GM23338 (cell line): ENCODE data around the gene PEX16. TPM values are rescaled to one million over a fixed set of nuclear protein-coding genes. Genes with fewer than 3 reads are reported as not detected.

ENCODE experiments used
- ATAC-seq: fragments of 200-7000 bp; cut with Tn5 transposase; 3 replicates; pipeline ENCODE4 v1.9.1; 2020
- DNase-seq: peaks from one replicate; pipeline ENCODE4 v3.0.0-alpha.2; 2015; ENCODE audit warnings: low spot score
- H2AFZ ChIP-seq: fragments of 200-600 bp; sonication (generic); 2 replicates; pipeline ENCODE4 v1.8.0; 2016; ENCODE audit warnings: antibody characterized with exemption, mild to moderate bottlenecking, moderate library complexity
- H3F3A ChIP-seq: fragments of 200-600 bp; sonication (generic); replicated peaks from 2 replicates; pipeline ENCODE4 v1.8.0; 2017; ENCODE audit warnings: antibody characterized with exemption, mixed run types, low read depth
- H3K27ac ChIP-seq: fragments of 200-600 bp; sonication (generic); 2 replicates; pipeline ENCODE4 v1.6.1; 2016; ENCODE audit warnings: low read depth
- H3K27me3 ChIP-seq: fragments of 200-600 bp; sonication (generic); 2 replicates; pipeline ENCODE4 v1.8.0; 2016; ENCODE audit warnings: mild to moderate bottlenecking, mixed run types, moderate library complexity; ENCODE audit not compliant: insufficient read depth
- H3K36me3 ChIP-seq: fragments of 200-600 bp; sonication (generic); 2 replicates; pipeline ENCODE4 v1.8.0; 2016; ENCODE audit warnings: mild to moderate bottlenecking; ENCODE audit not compliant: insufficient read depth
- H3K4me1 ChIP-seq: fragments of 200-600 bp; sonication (generic); 2 replicates; pipeline ENCODE4 v1.8.0; 2016; ENCODE audit warnings: mild to moderate bottlenecking, moderate library complexity; ENCODE audit not compliant: insufficient read depth
- H3K4me2 ChIP-seq: fragments of 200-600 bp; sonication (generic); 2 replicates; pipeline ENCODE4 v1.7.1; 2017; ENCODE audit warnings: mixed run types
- H3K4me3 ChIP-seq: fragments of 200-600 bp; sonication (generic); 2 replicates; pipeline ENCODE4 v1.6.1; 2016; ENCODE audit warnings: mixed run types
- H3K79me2 ChIP-seq: fragments of 200-600 bp; sonication (generic); replicated peaks from 2 replicates; pipeline ENCODE4 v1.8.0; 2017; ENCODE audit warnings: mild to moderate bottlenecking; ENCODE audit not compliant: insufficient read depth
- H3K9me2 ChIP-seq: fragments of 200-600 bp; sonication (generic); 2 replicates; pipeline ENCODE4 v1.8.0; 2017; ENCODE audit not compliant: insufficient read depth
- H4K20me1 ChIP-seq: fragments of 200-600 bp; sonication (generic); replicated peaks from 2 replicates; pipeline ENCODE4 v1.8.0; 2017; ENCODE audit warnings: mild to moderate bottlenecking; ENCODE audit not compliant: insufficient read depth
- H3K27ac Mint-ChIP-seq: 2 replicates; pipeline ENCODE4 v1.8.0; 2020; ENCODE audit warnings: inconsistent platforms, mild to moderate bottlenecking, moderate library complexity, mixed read lengths
- H3K27me3 Mint-ChIP-seq: 3 replicates; pipeline ENCODE4 v1.8.0; 2022; ENCODE audit warnings: low read depth, mild to moderate bottlenecking, moderate library complexity, mixed read lengths, inconsistent platforms; ENCODE audit not compliant: insufficient read depth, poor library complexity
- H3K36me3 Mint-ChIP-seq: 3 replicates; pipeline ENCODE4 v1.8.0; 2021; ENCODE audit warnings: low read depth, mild to moderate bottlenecking, inconsistent platforms, moderate library complexity, mixed read lengths
- H3K4me1 Mint-ChIP-seq: 3 replicates; pipeline ENCODE4 v1.8.0; 2020; ENCODE audit warnings: mild to moderate bottlenecking, inconsistent platforms, mixed read lengths
- H3K4me3 Mint-ChIP-seq: 3 replicates; pipeline ENCODE4 v1.8.0; 2021; ENCODE audit warnings: moderate library complexity, mild to moderate bottlenecking, inconsistent platforms, mixed read lengths
- H3K9me3 Mint-ChIP-seq: 3 replicates; pipeline ENCODE4 v1.8.0; 2020; ENCODE audit warnings: moderate library complexity, mild to moderate bottlenecking, inconsistent platforms, mixed read lengths
- EZH2 ChIP-seq: fragments of 200-600 bp; sonication (generic); IDR thresholded peaks from one replicate; pipeline ENCODE4 v1.8.0; 2017; ENCODE audit warnings: antibody characterized with exemption, mild to moderate bottlenecking, low read depth; ENCODE audit not compliant: unreplicated experiment
- EZH2phosphoT487 ChIP-seq: fragments of 200-600 bp; sonication (generic); IDR thresholded peaks from one replicate; pipeline ENCODE4 v1.8.1; 2018; ENCODE audit warnings: antibody characterized with exemption; ENCODE audit not compliant: unreplicated experiment
- NANOG ChIP-seq: IDR thresholded peaks from 2 replicates; pipeline ENCODE4 v1.6.1; 2016; ENCODE audit warnings: antibody characterized with exemption, borderline replicate concordance
- ZNF331 ChIP-seq: fragments of 250-450 bp; sonication (Bioruptor Pico); IDR thresholded peaks from 2 replicates; pipeline ENCODE4 v1.5.0; 2020; ENCODE audit warnings: low read depth, mild to moderate bottlenecking, moderate library complexity
- polyA plus RNA-seq: library from polyadenylated mRNA; unstranded; fragments of >200 nt; fragmentation: Nextera tagmentation; extraction: Ambion mirVana; gene quantifications from 2 replicates; pipeline ENCODE4 v1.2.1, GENCODE V29; 2016
- total RNA-seq: library from RNA; depleted of rRNA; stranded (reverse); fragments of >200 nt; shearing (Covaris generic); gene quantifications from 2 replicates; pipeline ENCODE4 v1.2.3, GENCODE V29; 2014
- TF ChIP-seq, protein P1 (sequence below): fragments of 250-450 bp; sonication (Bioruptor Pico); IDR thresholded peaks from 2 replicates; pipeline ENCODE4 v1.5.0; 2020; ENCODE audit warnings: mild to moderate bottlenecking, moderate library complexity
- TF ChIP-seq, protein P2 (sequence below): IDR thresholded peaks from one replicate; pipeline ENCODE4 v1.6.1; 2018; ENCODE audit warnings: antibody characterized with exemption; ENCODE audit not compliant: unreplicated experiment

Gene PEX16
- total and polyA plus RNA-seq, 2 experiments from 2014 or later: 23.3 to 34.1 TPM

DNA sequence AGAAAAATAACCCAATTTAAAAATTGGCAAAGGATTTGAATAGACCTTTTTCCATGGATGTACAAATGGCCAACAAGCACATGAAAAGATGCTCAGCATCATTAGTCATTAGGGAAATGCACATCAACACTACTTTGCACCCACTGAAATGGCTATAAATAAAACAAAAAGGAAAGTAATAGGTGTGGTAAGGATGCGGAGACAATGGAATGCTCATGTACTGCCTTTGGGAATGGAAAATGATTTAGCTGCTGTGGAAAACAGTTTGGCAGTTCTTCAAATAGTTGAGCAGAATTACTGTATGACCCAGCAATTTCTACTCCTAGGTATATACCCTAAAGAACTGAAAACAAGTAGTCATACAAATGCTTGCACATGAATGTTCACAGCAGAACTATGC, 42.2 kb upstream of the PEX16 start:
- Mint-ChIP-seq H3K36me3 (peaks cover 14% of the 10 kb centered on the region), H3K9me3 (no peaks in the 10 kb centered on the region), H3K27me3 (peaks cover 2% of the 10 kb centered on the region), H3K4me3 (no peak overlapping the region), H3K4me1 (no peaks in the 10 kb centered on the region), H3K27ac (no peak overlapping the region)
- H3K36me3 ChIP-seq: no peaks in the 10 kb centered on the region
- DNase-seq: no peak
- H3K79me2 ChIP-seq: no peaks in the 10 kb centered on the region
- H4K20me1 ChIP-seq: no peaks in the 10 kb centered on the region
- H3K9me2 ChIP-seq: no peaks in the 10 kb centered on the region
- no peaks in the 10 kb centered on the region for H3K4me1 ChIP-seq
- no peak overlapping the region for H3K27ac ChIP-seq
- H3K4me2 ChIP-seq: no peak overlapping the region
- H2AFZ ChIP-seq: no peak overlapping the region
- no peak for ATAC-seq
- no peaks in the 10 kb centered on the region for H3K27me3 ChIP-seq
- no peak overlapping the region for H3K4me3 ChIP-seq
- TF ChIP-seq, protein P1, sequence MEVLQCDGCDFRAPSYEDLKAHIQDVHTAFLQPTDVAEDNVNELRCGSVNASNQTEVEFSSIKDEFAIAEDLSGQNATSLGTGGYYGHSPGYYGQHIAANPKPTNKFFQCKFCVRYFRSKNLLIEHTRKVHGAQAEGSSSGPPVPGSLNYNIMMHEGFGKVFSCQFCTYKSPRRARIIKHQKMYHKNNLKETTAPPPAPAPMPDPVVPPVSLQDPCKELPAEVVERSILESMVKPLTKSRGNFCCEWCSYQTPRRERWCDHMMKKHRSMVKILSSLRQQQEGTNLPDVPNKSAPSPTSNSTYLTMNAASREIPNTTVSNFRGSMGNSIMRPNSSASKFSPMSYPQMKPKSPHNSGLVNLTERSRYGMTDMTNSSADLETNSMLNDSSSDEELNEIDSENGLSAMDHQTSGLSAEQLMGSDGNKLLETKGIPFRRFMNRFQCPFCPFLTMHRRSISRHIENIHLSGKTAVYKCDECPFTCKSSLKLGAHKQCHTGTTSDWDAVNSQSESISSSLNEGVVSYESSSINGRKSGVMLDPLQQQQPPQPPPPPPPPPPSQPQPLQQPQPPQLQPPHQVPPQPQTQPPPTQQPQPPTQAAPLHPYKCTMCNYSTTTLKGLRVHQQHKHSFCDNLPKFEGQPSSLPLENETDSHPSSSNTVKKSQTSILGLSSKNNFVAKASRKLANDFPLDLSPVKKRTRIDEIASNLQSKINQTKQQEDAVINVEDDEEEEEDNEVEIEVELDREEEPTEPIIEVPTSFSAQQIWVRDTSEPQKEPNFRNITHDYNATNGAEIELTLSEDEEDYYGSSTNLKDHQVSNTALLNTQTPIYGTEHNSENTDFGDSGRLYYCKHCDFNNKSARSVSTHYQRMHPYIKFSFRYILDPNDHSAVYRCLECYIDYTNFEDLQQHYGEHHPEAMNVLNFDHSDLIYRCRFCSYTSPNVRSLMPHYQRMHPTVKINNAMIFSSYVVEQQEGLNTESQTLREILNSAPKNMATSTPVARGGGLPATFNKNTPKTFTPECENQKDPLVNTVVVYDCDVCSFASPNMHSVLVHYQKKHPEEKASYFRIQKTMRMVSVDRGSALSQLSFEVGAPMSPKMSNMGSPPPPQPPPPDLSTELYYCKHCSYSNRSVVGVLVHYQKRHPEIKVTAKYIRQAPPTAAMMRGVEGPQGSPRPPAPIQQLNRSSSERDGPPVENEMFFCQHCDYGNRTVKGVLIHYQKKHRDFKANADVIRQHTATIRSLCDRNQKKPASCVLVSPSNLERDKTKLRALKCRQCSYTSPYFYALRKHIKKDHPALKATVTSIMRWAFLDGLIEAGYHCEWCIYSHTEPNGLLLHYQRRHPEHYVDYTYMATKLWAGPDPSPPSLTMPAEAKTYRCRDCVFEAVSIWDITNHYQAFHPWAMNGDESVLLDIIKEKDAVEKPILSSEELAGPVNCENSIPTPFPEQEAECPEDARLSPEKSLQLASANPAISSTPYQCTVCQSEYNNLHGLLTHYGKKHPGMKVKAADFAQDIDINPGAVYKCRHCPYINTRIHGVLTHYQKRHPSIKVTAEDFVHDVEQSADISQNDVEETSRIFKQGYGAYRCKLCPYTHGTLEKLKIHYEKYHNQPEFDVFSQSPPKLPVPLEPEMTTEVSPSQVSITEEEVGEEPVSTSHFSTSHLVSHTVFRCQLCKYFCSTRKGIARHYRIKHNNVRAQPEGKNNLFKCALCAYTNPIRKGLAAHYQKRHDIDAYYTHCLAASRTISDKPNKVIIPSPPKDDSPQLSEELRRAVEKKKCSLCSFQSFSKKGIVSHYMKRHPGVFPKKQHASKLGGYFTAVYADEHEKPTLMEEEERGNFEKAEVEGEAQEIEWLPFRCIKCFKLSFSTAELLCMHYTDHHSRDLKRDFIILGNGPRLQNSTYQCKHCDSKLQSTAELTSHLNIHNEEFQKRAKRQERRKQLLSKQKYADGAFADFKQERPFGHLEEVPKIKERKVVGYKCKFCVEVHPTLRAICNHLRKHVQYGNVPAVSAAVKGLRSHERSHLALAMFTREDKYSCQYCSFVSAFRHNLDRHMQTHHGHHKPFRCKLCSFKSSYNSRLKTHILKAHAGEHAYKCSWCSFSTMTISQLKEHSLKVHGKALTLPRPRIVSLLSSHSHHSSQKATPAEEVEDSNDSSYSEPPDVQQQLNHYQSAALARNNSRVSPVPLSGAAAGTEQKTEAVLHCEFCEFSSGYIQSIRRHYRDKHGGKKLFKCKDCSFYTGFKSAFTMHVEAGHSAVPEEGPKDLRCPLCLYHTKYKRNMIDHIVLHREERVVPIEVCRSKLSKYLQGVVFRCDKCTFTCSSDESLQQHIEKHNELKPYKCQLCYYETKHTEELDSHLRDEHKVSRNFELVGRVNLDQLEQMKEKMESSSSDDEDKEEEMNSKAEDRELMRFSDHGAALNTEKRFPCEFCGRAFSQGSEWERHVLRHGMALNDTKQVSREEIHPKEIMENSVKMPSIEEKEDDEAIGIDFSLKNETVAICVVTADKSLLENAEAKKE (CRISPR knock-in tag): no peak
- TF ChIP-seq ZNF331 (CRISPR knock-in tag): no peak
- TF ChIP-seq, protein P2, sequence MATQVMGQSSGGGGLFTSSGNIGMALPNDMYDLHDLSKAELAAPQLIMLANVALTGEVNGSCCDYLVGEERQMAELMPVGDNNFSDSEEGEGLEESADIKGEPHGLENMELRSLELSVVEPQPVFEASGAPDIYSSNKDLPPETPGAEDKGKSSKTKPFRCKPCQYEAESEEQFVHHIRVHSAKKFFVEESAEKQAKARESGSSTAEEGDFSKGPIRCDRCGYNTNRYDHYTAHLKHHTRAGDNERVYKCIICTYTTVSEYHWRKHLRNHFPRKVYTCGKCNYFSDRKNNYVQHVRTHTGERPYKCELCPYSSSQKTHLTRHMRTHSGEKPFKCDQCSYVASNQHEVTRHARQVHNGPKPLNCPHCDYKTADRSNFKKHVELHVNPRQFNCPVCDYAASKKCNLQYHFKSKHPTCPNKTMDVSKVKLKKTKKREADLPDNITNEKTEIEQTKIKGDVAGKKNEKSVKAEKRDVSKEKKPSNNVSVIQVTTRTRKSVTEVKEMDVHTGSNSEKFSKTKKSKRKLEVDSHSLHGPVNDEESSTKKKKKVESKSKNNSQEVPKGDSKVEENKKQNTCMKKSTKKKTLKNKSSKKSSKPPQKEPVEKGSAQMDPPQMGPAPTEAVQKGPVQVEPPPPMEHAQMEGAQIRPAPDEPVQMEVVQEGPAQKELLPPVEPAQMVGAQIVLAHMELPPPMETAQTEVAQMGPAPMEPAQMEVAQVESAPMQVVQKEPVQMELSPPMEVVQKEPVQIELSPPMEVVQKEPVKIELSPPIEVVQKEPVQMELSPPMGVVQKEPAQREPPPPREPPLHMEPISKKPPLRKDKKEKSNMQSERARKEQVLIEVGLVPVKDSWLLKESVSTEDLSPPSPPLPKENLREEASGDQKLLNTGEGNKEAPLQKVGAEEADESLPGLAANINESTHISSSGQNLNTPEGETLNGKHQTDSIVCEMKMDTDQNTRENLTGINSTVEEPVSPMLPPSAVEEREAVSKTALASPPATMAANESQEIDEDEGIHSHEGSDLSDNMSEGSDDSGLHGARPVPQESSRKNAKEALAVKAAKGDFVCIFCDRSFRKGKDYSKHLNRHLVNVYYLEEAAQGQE: no peak
- no peak for TF ChIP-seq EZH2phosphoT487
- TF ChIP-seq EZH2: no peak
- no peak for TF ChIP-seq NANOG
- H3F3A ChIP-seq: no peaks in the 10 kb centered on the region
